Forelimb muscle (tissue), 1 donor: Measurements from ENCODE around the gene HCN1. TPM values are rescaled to one million over a fixed set of nuclear protein-coding genes. Genes with fewer than 3 reads are reported as not detected.

Experiments used
- DNase-seq: peaks from one replicate; pipeline ENCODE4 v3.0.0-alpha.2; 2013; ENCODE audit warnings: low read depth
- polyA plus RNA-seq: library from polyadenylated mRNA; unstranded; fragments of 120-200 nt; gene quantifications from one replicate; pipeline ENCODE4 v1.2.1, GENCODE V29; 2013; ENCODE audit not compliant: insufficient read length

The HCN1 gene
- polyA plus RNA-seq, 1 donor = 3.1 TPM

- no peak for DNase-seq
These were observed 407.4 kb downstream of the HCN1 start for GRCh38 chr5:45288746-45289145.

GRCh38 chr5:45284436-45284835 is 411.7 kb downstream of the HCN1 start:
- DNase-seq = no peak

GRCh38 chr5:45281081-45281480 is 415.1 kb downstream of the HCN1 start:
- no peak for DNase-seq

GRCh38 chr5:45279109-45279508 is 417.1 kb downstream of the HCN1 start:
- no peak for DNase-seq

GRCh38 chr5:45277860-45278259 is 418.3 kb downstream of the HCN1 start:
- DNase-seq = no peak

GRCh38 chr5:45274241-45274640 is 421.9 kb downstream of the HCN1 start:
- DNase-seq = no peak

GRCh38 chr5:45271626-45272025 is 424.6 kb downstream of the HCN1 start:
- no peak for DNase-seq

GRCh38 chr5:45264447-45264846 is 431.7 kb downstream of the HCN1 start:
- no peak for DNase-seq

- no peak for DNase-seq
These were observed 434.1 kb downstream of the HCN1 start for GRCh38 chr5:45262061-45262590.

GRCh38 chr5:45261125-45261524 is 435.1 kb downstream of the HCN1 start:
- no peak for DNase-seq

GRCh38 chr5:45260292-45260691 is 435.9 kb downstream of the HCN1 start:
- DNase-seq = no peak

GRCh38 chr5:45252978-45253377 is 443.2 kb downstream of the HCN1 start:
- DNase-seq = no peak

GRCh38 chr5:45252541-45252940 is 443.6 kb downstream of the HCN1 start:
- no peak for DNase-seq

GRCh38 chr5:45225571-45226031 is 470.6 kb downstream of the HCN1 start:
- DNase-seq = no peak

- no peak for DNase-seq
These were observed 490.7 kb downstream of the HCN1 start for GRCh38 chr5:45205403-45205961.
